K562 (cell line): ENCODE measurements around the gene LMAN1L. TPM values are rescaled to one million over a fixed set of nuclear protein-coding genes. Genes with fewer than 3 reads are reported as not detected.
A peak's percentile ranks its signal among the peaks of the same experiment; 100 is the strongest.

ENCODE experiments used
- ATAC-seq: fragments of 200-7000 bp; cut with Tn5 transposase; 3 replicates; pipeline ENCODE4 v1.9.1; 2020; ENCODE audit warnings: moderate library complexity
- BruUV-seq: library from RNA; stranded (reverse); fragments of 400-500 nt; replicated peaks from 2 replicates; lab custom pipeline; 2021; lab: Mats Ljungman, UMichigan
- CTCF ChIA-PET: fragments of 300-600 bp; formaldehyde crosslinking; extraction: SDS; loops from one replicate; lab custom pipeline; 2021; ENCODE audit warnings: low intra/inter-chr PET ratio; lab: Yijun Ruan, JAX
- POLR2A ChIA-PET: fragments of 300-600, 350-650 bp; sonication (Branson Sonifier 250); formaldehyde crosslinking; extraction: SDS; loops from one replicate; lab custom pipeline; 2021; ENCODE audit warnings: antibody characterized with exemption, inconsistent platforms; lab: Yijun Ruan, JAX
- DNase-seq, 4 experiments: peaks; one replicate each; pipeline versions ENCODE4 v3.0.0 to v3.0.0-alpha.2; 2011 to 2018; ENCODE audit warnings: low spot score in 3 of 4, mixed read lengths in 3 of 4; ENCODE audit errors: extremely low read depth in 1 of 4
- FAIRE-seq: peaks from 2 replicates; lab custom pipeline; 2011; peaks lifted over from hg19 to GRCh38; lab: Jason Lieb, UNC
- H2AFZ ChIP-seq: 2 replicates; pipeline ENCODE4 v1.6.0; 2011; ENCODE audit warnings: low read depth, low read length, control low read depth, inconsistent platforms
- H3K27ac ChIP-seq: fragments of 200-600 bp; 3 replicates; pipeline ENCODE4 v1.8.0; 2011; ENCODE audit warnings: low read depth, mild to moderate bottlenecking, control low read depth, inconsistent platforms, low read length, moderate library complexity, mixed read lengths; ENCODE audit errors: extremely low read depth
- H3K27me3 ChIP-seq, 2 experiments: fragments of 300-600 bp in 1 of 2; 2 replicates in 1 of 2; 3 replicates in 1 of 2; pipeline versions ENCODE4 v1.6.0 to v1.8.0; 2011; ENCODE audit warnings: inconsistent platforms in 2 of 2, low read length in 2 of 2, mild to moderate bottlenecking in 1 of 2, mixed read lengths in 1 of 2, moderate library complexity in 1 of 2; ENCODE audit not compliant: control insufficient read depth in 2 of 2, insufficient read depth in 2 of 2
- H3K36me3 ChIP-seq: fragments of 300-600 bp; 3 replicates; pipeline ENCODE4 v1.8.0; 2011; ENCODE audit warnings: mild to moderate bottlenecking, low read length, inconsistent platforms; ENCODE audit not compliant: control insufficient read depth, insufficient read depth
- H3K4me1 ChIP-seq, 2 experiments: fragments of 200-600 bp in 1 of 2; replicated peaks in 1 of 2; 2 replicates in 1 of 2; 3 replicates in 1 of 2; pipeline versions ENCODE4 v1.5.1 to v1.8.0; 2011; ENCODE audit warnings: inconsistent platforms in 2 of 2, low read length in 2 of 2, mild to moderate bottlenecking in 1 of 2, mixed read lengths in 1 of 2, moderate library complexity in 1 of 2; ENCODE audit not compliant: control insufficient read depth in 2 of 2, insufficient read depth in 2 of 2
- H3K4me2 ChIP-seq: 2 replicates; pipeline ENCODE4 v1.6.1; 2011; ENCODE audit warnings: low read length, control low read depth, inconsistent platforms, mixed read lengths; ENCODE audit not compliant: insufficient read depth
- H3K4me3 ChIP-seq: fragments of 200-600 bp; sonication (generic), shearing (Covaris generic); 2 replicates; pipeline ENCODE4 v1.5.1; 2016; ENCODE audit warnings: control low read depth, inconsistent platforms
- H3K79me2 ChIP-seq: fragments of 200-600 bp; 3 replicates; pipeline ENCODE4 v1.8.0; 2011; ENCODE audit warnings: low read length, inconsistent platforms; ENCODE audit not compliant: control insufficient read depth, insufficient read depth
- H3K9ac ChIP-seq, 2 experiments: 2 replicates each; pipeline versions ENCODE4 v1.6.0 to v1.6.1; 2011; ENCODE audit warnings: low read depth in 2 of 2, low read length in 2 of 2, control low read depth in 1 of 2, inconsistent platforms in 1 of 2, mild to moderate bottlenecking in 1 of 2, mixed read lengths in 1 of 2; ENCODE audit not compliant: insufficient read depth in 1 of 2
- H3K9me1 ChIP-seq: one replicate; pipeline ENCODE4 v1.6.0; 2011; ENCODE audit warnings: inconsistent platforms, mild to moderate bottlenecking, low read length, moderate library complexity; ENCODE audit not compliant: control insufficient read depth, insufficient read depth
- H3K9me3 ChIP-seq: replicated peaks from 2 replicates; pipeline ENCODE4 v1.5.1; 2011; ENCODE audit warnings: low read depth, low read length, inconsistent platforms; ENCODE audit not compliant: control insufficient read depth, insufficient read depth
- H4K20me1 ChIP-seq: replicated peaks from 2 replicates; pipeline ENCODE4 v1.6.1; 2011; ENCODE audit warnings: low read length, inconsistent platforms, mixed read lengths; ENCODE audit not compliant: control insufficient read depth, insufficient read depth
- AFF4 ChIP-seq: sonication (generic); formaldehyde crosslinking; IDR thresholded peaks from 2 replicates; pipeline ENCODE4 v1.8.0; 2023; ENCODE audit warnings: mild to moderate bottlenecking, missing genetic modification reagents
- ATF3 ChIP-seq, 2 experiments: fragments of 450-650 bp in 1 of 2; sonication (generic) in 1 of 2; formaldehyde crosslinking in 1 of 2; IDR thresholded peaks in 1 of 2; conservative IDR thresholded peaks in 1 of 2; 2 replicates each; pipeline versions ENCODE4 v1.6.1 to v1.8.1; 2016 to 2023; ENCODE audit warnings: mild to moderate bottlenecking in 2 of 2, moderate library complexity in 2 of 2, inconsistent platforms in 1 of 2, missing genetic modification reagents in 1 of 2
- BRF2 ChIP-seq: IDR thresholded peaks from 3 replicates; pipeline ENCODE4 v1.6.1; 2011; ENCODE audit warnings: borderline replicate concordance, mild to moderate bottlenecking; ENCODE audit not compliant: insufficient read length, insufficient read depth
- CBX8 ChIP-seq: fragments of 200-600 bp; sonication (generic); IDR thresholded peaks from 2 replicates; pipeline ENCODE4 v1.6.1; 2012; ENCODE audit warnings: borderline replicate concordance, mixed run types, low read depth, mild to moderate bottlenecking, moderate library complexity, mixed read lengths, low read length, control low read depth, inconsistent platforms; ENCODE audit not compliant: poor library complexity, severe bottlenecking; ENCODE audit errors: extremely low read depth
- KDM4B ChIP-seq, 2 experiments: fragments of 450-650 bp in 1 of 2; sonication (generic) in 1 of 2; IDR thresholded peaks; 2 replicates each; pipeline ENCODE4 v1.6.1; 2016 to 2017; ENCODE audit warnings: borderline replicate concordance in 2 of 2, antibody characterized with exemption in 1 of 2, low read depth in 1 of 2, mild to moderate bottlenecking in 1 of 2
- MEF2A ChIP-seq: IDR thresholded peaks from 2 replicates; pipeline ENCODE4 v1.6.1; 2011; ENCODE audit warnings: low read depth, mild to moderate bottlenecking, low read length, moderate library complexity; ENCODE audit not compliant: control insufficient read depth
- NFE2 ChIP-seq: IDR thresholded peaks from 2 replicates; pipeline ENCODE4 v1.6.1; 2014; ENCODE audit warnings: antibody characterized with exemption, low read depth
- POLR2A ChIP-seq: fragments of 450-650 bp; conservative IDR thresholded peaks from 2 replicates; pipeline ENCODE4 v1.6.1; 2016
- RAD21 ChIP-seq, 2 experiments: fragments of 250-450 bp in 1 of 2; fragments of 450-650 bp in 1 of 2; sonication (Bioruptor Pico) in 1 of 2; formaldehyde crosslinking in 1 of 2; IDR thresholded peaks in 1 of 2; conservative IDR thresholded peaks in 1 of 2; 2 replicates each; pipeline versions ENCODE4 v1.4.0 to v1.8.0; 2020 to 2022; ENCODE audit warnings: mild to moderate bottlenecking in 2 of 2, moderate library complexity in 1 of 2
- SMAD2 ChIP-seq: fragments of 150-350 bp; IDR thresholded peaks from 2 replicates; pipeline ENCODE4 v1.6.1; 2014; ENCODE audit warnings: low read depth, mild to moderate bottlenecking, low read length
- TCF3 ChIP-seq: sonication (generic); formaldehyde crosslinking; IDR thresholded peaks from 2 replicates; pipeline ENCODE4 v1.4.0; 2020; ENCODE audit warnings: mild to moderate bottlenecking, missing genetic modification reagents
- ZBTB49 ChIP-seq: sonication (generic); formaldehyde crosslinking; IDR thresholded peaks from 2 replicates; pipeline ENCODE4 v1.8.0; 2022; ENCODE audit warnings: missing genetic modification reagents, mild to moderate bottlenecking, borderline replicate concordance
- ZKSCAN3 ChIP-seq: fragments of 250-450 bp; sonication (Bioruptor Pico); IDR thresholded peaks from 2 replicates; pipeline ENCODE4 v1.4.0; 2020
- WGBS: fragments of 100-300 bp; shearing (Covaris generic); methylation state at CpG from one replicate; pipeline ENCODE4 v1.1.6; 2016; ENCODE audit warnings: low coverage, mixed read lengths; ENCODE audit not compliant: insufficient coverage; ENCODE audit errors: missing lambda C conversion rate; 5-methylcytosine and 5-hydroxymethylcytosine counted together
- in situ Hi-C: fragments of 300-500 bp; cut with MboI; formaldehyde crosslinking; loops from 4 replicates; pipeline ENCODE4 v1.15.0; 2018; ENCODE audit warnings: inconsistent platforms, mixed read lengths
- intact Hi-C: fragments of 100-400 bp; cut with micrococcal nuclease; formaldehyde crosslinking; loops from 2 replicates; pipeline ENCODE4 v1.14.2; 2022
- polyA plus RNA-seq, 8 experiments: library from polyadenylated mRNA; depleted of rRNA in 4 of 8; stranded (reverse) in 5 of 8; unstranded in 3 of 8; fragments of >200 nt; fragmentation: Nextera tagmentation in 2 of 8; fragmentation: Illumina TruSeq in 1 of 8; extraction: Ambion mirVana in 2 of 8; extraction: Trizol in 1 of 8; gene quantifications; 2 replicates each; pipeline versions ENCODE4 v1.2.1 to v1.2.3, GENCODE V29; 2011 to 2014; ENCODE audit warnings: inconsistent platforms in 1 of 8, missing spikeins in 1 of 8
- total RNA-seq, 7 experiments: library from RNA; depleted of rRNA in 6 of 7; stranded (reverse); fragments of >200 nt in 6 of 7; fragmentation: Illumina TruSeq in 2 of 7; extraction: Trizol in 2 of 7; gene quantifications; 2 replicates each; pipeline versions ENCODE4 v1.2.1 to v1.2.3, GENCODE V29; 2011 to 2021; ENCODE audit warnings: low replicate concordance in 1 of 7

The LMAN1L gene
- total and polyA plus RNA-seq, 9 of the 15 experiments (the other 6 are each of a cell fraction or from before 2014, with no cell fraction given): not detected

- Histone ChIP-seq H3K4me1 (peaks cover 31 to 51% of the 10 kb centered on the region in 2 experiments), H3K27me3 (no peaks in the 10 kb centered on the region), H3K9ac (peak overlapping the region in 1 of 2 experiments; percentile 83; a peak in 2 of 4 replicates), H3K9me1 (no peaks in the 10 kb centered on the region), H3K4me3 (no peak overlapping the region), H2AFZ (no peak overlapping the region), H3K36me3 (peaks cover 74% of the 10 kb centered on the region; the same call in 2 of the 3 replicates), H4K20me1 (peaks cover 37% of the 10 kb centered on the region), H3K27ac (no peak overlapping the region), H3K79me2 (peaks cover 83% of the 10 kb centered on the region), H3K9me3 (no peaks in the 10 kb centered on the region), H3K4me2 (no peak overlapping the region)
- ChIA-PET POLR2A (interaction anchor here (0.7 kb wide), 1 partner anchor 20 kb away, joined by 3 read pairs; no protein-coding TSS in a partner anchor), CTCF (no interaction called here)
- no peak for ATAC-seq
- no peak for DNase-seq
- WGBS: 82% methylated on average over 3 of the region's 3 CpGs
- no peak for FAIRE-seq
- BruUV-seq: no TSS peak
- in situ Hi-C loops: no loop called here
- intact Hi-C loops: no loop called here
- TF ChIP-seq CBX8 (no peak), TCF3 (CRISPR knock-in tag) (no peak), SMAD2 (no peak), KDM4B (IDR thresholded peaks at IDR 0.05; ENCODE audit: borderline replicate concordance in 2 of 2, low read depth in 1 of 2) (no peak), RAD21 (CRISPR knock-in tag; conservative IDR thresholded peaks at IDR 0.05 in 1 of 2, IDR thresholded peaks at IDR 0.05 in 1 of 2) (no peak), ZBTB49 (CRISPR knock-in tag) (no peak), ZKSCAN3 (CRISPR knock-in tag) (no peak), ATF3 (IDR thresholded peaks at IDR 0.05) (no peak), ATF3 (CRISPR knock-in tag; conservative IDR thresholded peaks at IDR 0.05) (no peak), POLR2A (no peak), AFF4 (no peak), NFE2 (no peak), MEF2A (no peak), BRF2 (no peak)
Measured at GRCh38 chr15:74789741-74790079, 22.9 kb upstream of the LMAN1L start.
